Nephron progenitor cell (in vitro differentiated cells): ENCODE results near the gene ARFGAP2.

Experiments used
- DNase-seq: peaks from one replicate; pipeline ENCODE4 v3.0.0; 2021
- H3K27ac Mint-ChIP-seq: 2 replicates; pipeline ENCODE4 v1.8.0; 2021; ENCODE audit warnings: mild to moderate bottlenecking, moderate library complexity, mixed read lengths
- H3K27me3 Mint-ChIP-seq: 2 replicates; pipeline ENCODE4 v1.8.0; 2021; ENCODE audit warnings: mild to moderate bottlenecking, low read depth, mixed read lengths; ENCODE audit not compliant: poor library complexity
- H3K36me3 Mint-ChIP-seq: 2 replicates; pipeline ENCODE4 v1.8.0; 2021; ENCODE audit warnings: low read depth, mixed read lengths
- H3K4me1 Mint-ChIP-seq: 2 replicates; pipeline ENCODE4 v1.8.0; 2021; ENCODE audit warnings: mixed read lengths
- H3K4me3 Mint-ChIP-seq: 2 replicates; pipeline ENCODE4 v1.8.0; 2021; ENCODE audit warnings: mild to moderate bottlenecking, moderate library complexity, mixed read lengths
- H3K9me3 Mint-ChIP-seq: 2 replicates; pipeline ENCODE4 v1.8.0; 2021; ENCODE audit warnings: mild to moderate bottlenecking, moderate library complexity, mixed read lengths
- CTCF ChIP-seq: fragments of 200-600 bp; sonication (generic); IDR thresholded peaks from 2 replicates; pipeline ENCODE4 v1.5.0; 2021; ENCODE audit warnings: antibody characterized with exemption

Gene ARFGAP2

GRCh38 chr11:47184711-47185304 lies 8.1 kb upstream of the ARFGAP2 start:
- Mint-ChIP-seq H3K4me3 (peak overlapping the region; percentile 78), H3K4me1 (peaks cover 30% of the 10 kb centered on the region), H3K36me3 (peaks cover under 1% of the 10 kb centered on the region), H3K27ac (no peak overlapping the region), H3K9me3 (no peaks in the 10 kb centered on the region), H3K27me3 (peaks cover 38% of the 10 kb centered on the region)
- DNase-seq, result peak; percentile 28
- TF ChIP-seq CTCF, result no peak

- Mint-ChIP-seq H3K4me1 (peaks cover 38% of the 10 kb centered on the region), H3K9me3 (no peaks in the 10 kb centered on the region), H3K36me3 (peaks cover 5% of the 10 kb centered on the region), H3K27ac (no peak overlapping the region), H3K4me3 (peak overlapping the region; percentile 78), H3K27me3 (peaks cover 31% of the 10 kb centered on the region)
- no peak for TF ChIP-seq CTCF
- no peak for DNase-seq
These were observed 7.3 kb upstream of the ARFGAP2 start for GRCh38 chr11:47183969-47184368.

DNA sequence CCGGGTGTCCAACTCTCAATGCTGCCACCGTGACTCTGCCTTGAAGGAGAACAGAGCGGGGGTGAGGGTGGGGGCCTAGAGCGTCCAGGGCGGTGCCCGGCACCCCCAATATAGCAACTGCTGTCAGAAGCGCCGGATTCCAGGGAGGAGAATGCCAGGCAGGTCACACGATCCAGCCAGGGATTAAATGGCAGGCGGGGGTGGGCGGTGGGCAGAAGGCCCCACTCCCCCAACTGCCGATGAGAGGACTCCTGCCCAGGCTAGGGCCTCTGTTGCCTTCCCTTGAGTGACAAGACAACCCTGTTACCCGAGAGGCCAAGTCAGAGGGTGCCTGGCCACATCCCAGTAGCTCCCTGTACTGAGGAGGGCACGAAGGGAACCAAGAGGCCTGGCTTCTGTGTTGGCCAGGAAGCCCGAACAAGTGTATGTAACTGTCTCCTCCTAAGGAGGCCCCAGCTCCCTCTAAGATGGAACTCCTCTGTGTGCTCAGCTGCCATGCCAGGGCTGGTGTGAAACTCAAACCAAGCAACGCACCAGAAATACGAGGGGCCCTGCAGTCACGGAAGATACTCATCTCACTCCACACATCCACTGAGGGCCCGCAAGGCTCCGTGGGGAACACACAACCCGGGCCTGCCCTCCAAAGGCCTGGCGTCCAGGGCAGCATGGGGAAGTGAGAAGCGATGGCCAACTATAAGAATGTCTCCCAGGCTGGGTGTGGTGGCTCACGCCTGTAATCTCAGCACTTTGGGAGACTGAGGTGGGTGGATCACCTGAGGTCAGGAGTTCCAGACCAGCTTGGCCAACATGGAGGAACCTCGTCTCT lies 6.6 kb upstream of the ARFGAP2 start:
- no peaks in the 10 kb centered on the region for H3K9me3 Mint-ChIP-seq
- no peak for DNase-seq
- no peak for TF ChIP-seq CTCF
- H3K36me3 Mint-ChIP-seq, result peaks cover 5% of the 10 kb centered on the region
- peaks cover 36% of the 10 kb centered on the region for H3K4me1 Mint-ChIP-seq
- H3K4me3 Mint-ChIP-seq, result no peak overlapping the region
- peaks cover 23% of the 10 kb centered on the region for H3K27me3 Mint-ChIP-seq
- peak overlapping the region; percentile 36 for H3K27ac Mint-ChIP-seq

GRCh38 chr11:47182380-47182779 lies 5.7 kb upstream of the ARFGAP2 start:
- Mint-ChIP-seq H3K36me3 (peaks cover 5% of the 10 kb centered on the region), H3K9me3 (no peaks in the 10 kb centered on the region), H3K4me1 (peaks cover 35% of the 10 kb centered on the region), H3K4me3 (no peak overlapping the region), H3K27me3 (peaks cover 18% of the 10 kb centered on the region), H3K27ac (no peak overlapping the region)
- TF ChIP-seq CTCF, result no peak
- no peak for DNase-seq

- H3K36me3 Mint-ChIP-seq, result peaks cover 5% of the 10 kb centered on the region
- no peak overlapping the region for H3K4me3 Mint-ChIP-seq
- peaks cover 36% of the 10 kb centered on the region for H3K4me1 Mint-ChIP-seq
- no peak overlapping the region for H3K27ac Mint-ChIP-seq
- no peak for DNase-seq
- H3K27me3 Mint-ChIP-seq, result peaks cover 11% of the 10 kb centered on the region
- no peak for TF ChIP-seq CTCF
- H3K9me3 Mint-ChIP-seq, result no peaks in the 10 kb centered on the region
These were observed 4.6 kb upstream of the ARFGAP2 start for GRCh38 chr11:47181271-47181670.
